H1 (cell line): Measurements from ENCODE around the gene ITSN1. TPM values are rescaled to one million over a fixed set of nuclear protein-coding genes. Genes with fewer than 3 reads are reported as not detected.

Source experiments
- CBX5 ChIP-seq: fragments of 300-800, 300-1000 bp; sonication (generic); IDR thresholded peaks from 2 replicates; pipeline ENCODE4 v1.7.1; 2016; ENCODE audit warnings: antibody characterized with exemption, low read length, low read depth
- HDAC6 ChIP-seq: IDR thresholded peaks from one replicate; pipeline ENCODE4 v1.7.1; 2012; ENCODE audit warnings: low read depth, mild to moderate bottlenecking, inconsistent platforms, low read length, moderate library complexity
- PHF8 ChIP-seq: fragments of 200-600 bp; sonication (generic); conservative IDR thresholded peaks from 2 replicates; pipeline ENCODE4 v1.7.1; 2012; ENCODE audit warnings: low read depth, mild to moderate bottlenecking, inconsistent platforms, low read length, moderate library complexity
- SP1 ChIP-seq: IDR thresholded peaks from 2 replicates; pipeline ENCODE4 v1.6.1; 2011; ENCODE audit warnings: low read depth, low read length
- TAF1 ChIP-seq: IDR thresholded peaks from 2 replicates; pipeline ENCODE4 v1.6.1; 2011; ENCODE audit warnings: mild to moderate bottlenecking, low read depth, low read length
- ZNF274 ChIP-seq: IDR thresholded peaks from 2 replicates; pipeline ENCODE4 v1.7.0; 2012; ENCODE audit warnings: low read length, borderline replicate concordance; ENCODE audit errors: extremely low read depth
- polyA plus RNA-seq, 7 experiments: library from polyadenylated mRNA; depleted of rRNA in 3 of 7; stranded (reverse) in 5 of 7; unstranded in 2 of 7; fragments of >200 nt in 5 of 7; fragments of 200-250 nt in 2 of 7; gene quantifications; 1 replicate in 5 of 7; 2 replicates in 1 of 7; 4 replicates in 1 of 7; pipeline versions ENCODE4 v1.2.1 to v1.2.3, GENCODE V29; 2011 to 2013; ENCODE audit warnings: missing spikeins in 2 of 7, mixed read lengths in 2 of 7
- total RNA-seq: library from RNA; stranded (reverse); fragmentation: NEBNext Ultra II Directional; extraction: Animal tissue kit (Norgen Biotek cat#: 25700); gene quantifications from 2 replicates; pipeline ENCODE4 v1.2.1, GENCODE V29; 2021

The ITSN1 gene
- total and polyA plus RNA-seq, 2 of the 8 experiments (the other 6 are each of a cell fraction or from before 2014, with no cell fraction given), result 60.8 to 78.1 TPM

DNA sequence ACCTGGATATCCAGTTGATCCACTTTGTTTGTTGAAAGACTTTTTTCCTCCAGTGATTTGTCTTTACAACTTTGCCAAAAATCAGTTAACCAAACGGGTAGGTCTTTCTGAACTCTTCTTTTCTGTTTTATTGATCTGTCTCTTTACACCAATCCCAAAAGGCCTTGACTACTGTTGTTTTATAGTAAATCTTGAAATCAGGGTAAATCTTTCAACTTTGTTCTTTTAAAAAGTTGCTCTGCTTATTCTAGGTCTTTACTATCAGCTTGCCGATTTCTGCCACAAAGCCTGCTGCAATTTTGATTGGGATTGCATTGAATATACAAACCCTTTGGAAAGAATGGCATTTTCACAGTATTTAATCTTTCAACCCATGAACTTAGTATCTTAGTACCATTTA is 66.6 kb downstream of the ITSN1 start (continued):
- TF ChIP-seq ZNF274, result no peak
- no peak for TF ChIP-seq CBX5
- TF ChIP-seq PHF8, result no peak
- no peak for TF ChIP-seq HDAC6
- no peak for TF ChIP-seq TAF1
- TF ChIP-seq SP1, result no peak
